Measurements from ENCODE around the gene PGS1. TPM values are rescaled to one million over a fixed set of nuclear protein-coding genes. Genes with fewer than 3 reads are reported as not detected.

PGS1 gene
- total RNA-seq, 1 donor from 2014 or later: 22.7 TPM

DNA sequence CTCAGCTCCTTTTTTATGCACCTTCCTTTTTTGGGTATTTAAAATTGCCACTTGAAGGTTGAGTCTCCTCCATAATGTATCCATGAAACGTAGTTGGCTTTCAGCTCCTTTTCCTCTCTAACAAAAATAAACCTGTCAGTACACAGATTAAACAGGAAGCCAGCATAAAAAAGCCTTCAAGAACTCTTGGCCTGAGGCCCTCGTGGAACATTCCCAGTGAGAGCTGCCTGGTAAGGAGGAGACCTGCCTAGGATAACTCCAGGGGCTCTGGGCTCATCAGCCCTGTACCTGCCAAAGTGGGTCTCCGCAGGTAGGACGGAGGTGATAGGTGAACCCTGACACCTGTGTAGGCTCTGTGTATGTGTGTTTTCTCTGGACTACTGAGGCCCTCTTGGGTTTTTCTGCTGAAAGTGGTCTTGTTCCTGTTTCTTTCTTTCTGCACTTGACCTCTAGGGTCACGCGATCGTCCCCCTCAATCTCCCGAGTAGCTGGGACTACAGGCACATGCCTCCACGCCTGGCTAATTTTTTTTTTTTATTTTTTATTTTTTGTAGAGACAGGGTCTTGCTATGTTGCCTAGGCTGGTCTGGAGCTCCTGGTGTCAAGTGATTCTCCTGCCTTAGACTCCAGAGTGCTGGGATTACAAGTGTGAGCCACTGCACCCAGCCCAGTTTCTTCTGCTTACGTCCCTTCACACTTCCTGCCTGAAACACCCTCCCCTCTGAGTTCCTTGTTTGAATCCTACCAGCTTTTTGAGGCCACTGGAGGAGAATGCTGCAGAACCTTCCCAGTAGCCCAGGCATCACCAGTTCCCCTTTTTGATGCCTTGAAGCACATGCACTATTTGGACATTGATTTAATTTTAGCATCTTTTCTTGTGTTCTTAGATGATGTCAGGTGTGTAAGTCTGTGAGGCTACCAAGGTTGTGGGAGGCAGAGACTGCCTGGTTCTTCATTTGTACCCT lies 9.8 kb downstream of the PGS1 start:
- Mint-ChIP-seq H3K36me3 (ENCODE audit: low read depth) (no peaks in the 10 kb centered on the region), H3K4me3 (ENCODE audit: unreplicated experiment) (no peak overlapping the region), H3K27ac (ENCODE audit: unreplicated experiment) (peak overlapping the region; percentile 45)

DNA sequence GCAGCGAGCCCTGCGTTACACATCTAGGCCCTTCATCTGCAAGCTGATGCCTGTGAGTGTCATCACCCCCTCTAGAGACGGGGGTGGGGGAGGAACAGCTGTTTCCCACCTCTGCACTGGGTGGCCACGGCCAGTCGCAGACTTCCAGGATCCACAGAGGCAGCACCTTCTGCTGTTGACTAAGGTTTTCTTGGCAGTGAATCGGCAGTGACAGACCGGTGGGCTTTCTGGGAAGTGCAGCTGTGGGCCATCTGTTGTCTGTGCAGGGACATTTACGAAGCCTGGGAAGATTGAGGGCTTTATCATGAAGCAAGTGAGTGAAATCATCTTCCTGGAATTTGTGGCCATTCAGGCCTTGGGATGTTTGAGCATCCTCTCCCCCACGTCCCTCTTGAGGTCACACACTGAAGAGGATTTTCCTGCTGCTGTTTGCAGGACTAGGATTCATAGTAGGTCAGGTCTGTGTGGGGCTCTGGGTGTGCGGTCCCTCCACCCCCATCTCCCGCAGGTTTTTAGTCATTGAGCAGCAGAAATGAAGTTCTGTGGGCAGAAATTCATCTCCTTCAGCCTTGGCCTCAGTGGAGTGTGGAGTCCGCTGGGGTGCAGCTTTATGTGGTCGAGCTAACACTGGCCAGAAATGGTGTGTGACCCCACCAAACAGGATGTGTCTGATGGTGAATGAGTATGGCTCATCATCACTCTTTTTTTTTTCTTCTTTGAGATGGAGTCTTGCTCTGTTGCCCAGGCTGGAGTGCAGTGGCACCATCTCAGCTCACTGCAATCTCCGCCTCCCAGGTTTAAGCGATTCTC lies 12.0 kb downstream of the PGS1 start:
- Mint-ChIP-seq H3K4me1 (ENCODE audit: low read depth) (peaks cover 55% of the 10 kb centered on the region), H3K27ac (ENCODE audit: unreplicated experiment) (peak overlapping the region; percentile 90), H3K4me3 (ENCODE audit: unreplicated experiment) (no peak overlapping the region), H3K36me3 (ENCODE audit: low read depth) (peaks cover 2% of the 10 kb centered on the region), H3K9me3 (ENCODE audit: low read depth) (no peaks in the 10 kb centered on the region), H3K27me3 (ENCODE audit: low read depth) (no peaks in the 10 kb centered on the region)
- no peak for DNase-seq (ENCODE audit: low spot score)
- TF ChIP-seq, protein P1, sequence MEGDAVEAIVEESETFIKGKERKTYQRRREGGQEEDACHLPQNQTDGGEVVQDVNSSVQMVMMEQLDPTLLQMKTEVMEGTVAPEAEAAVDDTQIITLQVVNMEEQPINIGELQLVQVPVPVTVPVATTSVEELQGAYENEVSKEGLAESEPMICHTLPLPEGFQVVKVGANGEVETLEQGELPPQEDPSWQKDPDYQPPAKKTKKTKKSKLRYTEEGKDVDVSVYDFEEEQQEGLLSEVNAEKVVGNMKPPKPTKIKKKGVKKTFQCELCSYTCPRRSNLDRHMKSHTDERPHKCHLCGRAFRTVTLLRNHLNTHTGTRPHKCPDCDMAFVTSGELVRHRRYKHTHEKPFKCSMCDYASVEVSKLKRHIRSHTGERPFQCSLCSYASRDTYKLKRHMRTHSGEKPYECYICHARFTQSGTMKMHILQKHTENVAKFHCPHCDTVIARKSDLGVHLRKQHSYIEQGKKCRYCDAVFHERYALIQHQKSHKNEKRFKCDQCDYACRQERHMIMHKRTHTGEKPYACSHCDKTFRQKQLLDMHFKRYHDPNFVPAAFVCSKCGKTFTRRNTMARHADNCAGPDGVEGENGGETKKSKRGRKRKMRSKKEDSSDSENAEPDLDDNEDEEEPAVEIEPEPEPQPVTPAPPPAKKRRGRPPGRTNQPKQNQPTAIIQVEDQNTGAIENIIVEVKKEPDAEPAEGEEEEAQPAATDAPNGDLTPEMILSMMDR (IDR thresholded peaks at IDR 0.05): peak; percentile 20

More for the DNA sequence above, 9.8 kb downstream of the PGS1 start:
- Mint-ChIP-seq H3K4me1 (ENCODE audit: low read depth) (peaks cover 74% of the 10 kb centered on the region), H3K27me3 (ENCODE audit: low read depth) (no peaks in the 10 kb centered on the region), H3K9me3 (ENCODE audit: low read depth) (no peaks in the 10 kb centered on the region)
- TF ChIP-seq, protein P1 (IDR thresholded peaks at IDR 0.05): no peak
- DNase-seq (ENCODE audit: low spot score): no peak

DNA sequence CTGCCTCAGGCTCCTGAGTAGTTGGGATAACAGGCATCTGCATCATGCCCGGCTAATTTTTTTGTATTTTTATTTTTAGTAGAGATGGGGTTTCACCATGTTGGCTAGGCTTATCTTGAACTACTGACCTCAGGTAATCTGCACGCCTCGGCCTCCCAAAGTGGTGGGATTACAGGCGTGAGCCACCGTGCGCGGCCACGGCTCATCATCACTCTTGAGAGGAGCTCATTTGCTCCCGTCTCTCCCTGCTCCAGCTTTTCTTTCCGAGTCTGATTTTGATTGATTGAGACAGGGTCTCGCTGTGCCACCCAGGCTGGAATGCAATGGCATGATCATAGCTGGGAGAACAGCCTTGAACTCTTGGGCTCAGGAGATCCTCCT lies 12.6 kb downstream of the PGS1 start:
- no peaks in the 10 kb centered on the region for H3K9me3 Mint-ChIP-seq (ENCODE audit: low read depth)
- TF ChIP-seq, protein P1 (IDR thresholded peaks at IDR 0.05): no peak
- no peak for DNase-seq (ENCODE audit: low spot score)
- peaks cover 2% of the 10 kb centered on the region for H3K36me3 Mint-ChIP-seq (ENCODE audit: low read depth)
- H3K4me3 Mint-ChIP-seq (ENCODE audit: unreplicated experiment): no peak overlapping the region
- H3K27ac Mint-ChIP-seq (ENCODE audit: unreplicated experiment): peak overlapping the region; percentile 90
- peaks cover 52% of the 10 kb centered on the region for H3K4me1 Mint-ChIP-seq (ENCODE audit: low read depth)
- H3K27me3 Mint-ChIP-seq (ENCODE audit: low read depth): no peaks in the 10 kb centered on the region

DNA sequence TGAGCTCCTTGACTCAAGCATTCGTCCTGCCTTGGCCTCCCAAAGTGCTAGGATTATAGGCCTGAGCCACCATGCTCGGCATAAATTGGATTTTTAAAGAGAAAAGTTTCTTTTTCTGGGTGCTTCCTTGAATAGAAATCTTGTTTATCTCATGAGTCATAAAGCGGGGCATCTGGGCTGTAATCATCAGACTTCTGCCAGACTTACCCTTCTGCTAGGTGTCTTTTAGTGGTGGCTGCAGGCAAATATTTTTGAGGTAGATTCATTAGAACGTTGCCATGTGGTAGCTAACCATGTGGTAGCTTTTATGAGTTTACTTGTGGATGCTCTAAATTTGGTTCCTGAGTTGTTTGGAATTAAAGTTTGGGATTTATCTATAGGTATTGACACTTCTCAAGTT lies 13.4 kb downstream of the PGS1 start:
- no peak overlapping the region for H3K4me3 Mint-ChIP-seq (ENCODE audit: unreplicated experiment)

More for the DNA sequence above, 13.4 kb downstream of the PGS1 start:
- no peaks in the 10 kb centered on the region for H3K9me3 Mint-ChIP-seq (ENCODE audit: low read depth)
- H3K27me3 Mint-ChIP-seq (ENCODE audit: low read depth): no peaks in the 10 kb centered on the region
- TF ChIP-seq, protein P1 (IDR thresholded peaks at IDR 0.05): no peak
- peaks cover 2% of the 10 kb centered on the region for H3K36me3 Mint-ChIP-seq (ENCODE audit: low read depth)
- DNase-seq (ENCODE audit: low spot score): no peak
- peak overlapping the region; percentile 60 for H3K27ac Mint-ChIP-seq (ENCODE audit: unreplicated experiment)
- peaks cover 54% of the 10 kb centered on the region for H3K4me1 Mint-ChIP-seq (ENCODE audit: low read depth)

Measured in chondrocyte (in vitro differentiated cells).